A673 (cell line): ENCODE measurements around the gene IL18R1.

ENCODE experiments used
- EZH2 ChIP-seq: fragments of 200-600 bp; sonication (generic); IDR thresholded peaks from 2 replicates; pipeline ENCODE4 v1.6.1; 2017; ENCODE audit warnings: borderline replicate concordance, low read depth, mild to moderate bottlenecking, mixed read lengths, antibody characterized with exemption, low read length; ENCODE audit not compliant: poor library complexity, severe bottlenecking
- TF ChIP-seq, protein P1 (sequence below): fragments of 300-800, 200-600 bp; sonication (generic); conservative IDR thresholded peaks from 2 replicates; pipeline ENCODE4 v1.5.1; 2017; ENCODE audit warnings: low read depth, mild to moderate bottlenecking, antibody characterized with exemption, low read length, moderate library complexity, mixed read lengths

DNA sequence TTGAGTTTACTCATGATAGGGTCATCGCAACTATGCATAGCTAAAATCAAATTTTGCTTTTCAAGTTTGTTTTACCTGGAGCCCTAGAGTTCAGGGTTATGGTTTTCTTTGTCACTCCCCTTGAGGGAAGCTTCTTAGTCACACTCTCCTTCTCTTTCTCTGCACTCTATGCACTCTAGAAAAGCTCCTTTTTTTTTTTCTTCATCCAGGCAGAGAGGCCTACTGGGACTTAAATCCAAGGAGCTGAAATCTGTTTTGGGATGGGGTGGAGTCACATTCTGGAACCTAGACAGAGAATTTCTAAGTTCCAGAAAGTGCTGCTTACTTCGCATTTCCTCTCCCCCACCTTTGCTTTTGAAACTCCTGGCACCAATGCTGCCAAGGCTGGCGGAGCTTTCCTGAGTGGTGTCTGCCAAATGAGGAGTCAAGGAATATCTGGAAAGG is 19.1 kb upstream of the IL18R1 start:
- TF ChIP-seq, protein P1, sequence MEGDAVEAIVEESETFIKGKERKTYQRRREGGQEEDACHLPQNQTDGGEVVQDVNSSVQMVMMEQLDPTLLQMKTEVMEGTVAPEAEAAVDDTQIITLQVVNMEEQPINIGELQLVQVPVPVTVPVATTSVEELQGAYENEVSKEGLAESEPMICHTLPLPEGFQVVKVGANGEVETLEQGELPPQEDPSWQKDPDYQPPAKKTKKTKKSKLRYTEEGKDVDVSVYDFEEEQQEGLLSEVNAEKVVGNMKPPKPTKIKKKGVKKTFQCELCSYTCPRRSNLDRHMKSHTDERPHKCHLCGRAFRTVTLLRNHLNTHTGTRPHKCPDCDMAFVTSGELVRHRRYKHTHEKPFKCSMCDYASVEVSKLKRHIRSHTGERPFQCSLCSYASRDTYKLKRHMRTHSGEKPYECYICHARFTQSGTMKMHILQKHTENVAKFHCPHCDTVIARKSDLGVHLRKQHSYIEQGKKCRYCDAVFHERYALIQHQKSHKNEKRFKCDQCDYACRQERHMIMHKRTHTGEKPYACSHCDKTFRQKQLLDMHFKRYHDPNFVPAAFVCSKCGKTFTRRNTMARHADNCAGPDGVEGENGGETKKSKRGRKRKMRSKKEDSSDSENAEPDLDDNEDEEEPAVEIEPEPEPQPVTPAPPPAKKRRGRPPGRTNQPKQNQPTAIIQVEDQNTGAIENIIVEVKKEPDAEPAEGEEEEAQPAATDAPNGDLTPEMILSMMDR = no peak
- no peak for TF ChIP-seq EZH2
